GM23338 (cell line): ENCODE data around the gene IQGAP1. TPM values are rescaled to one million over a fixed set of nuclear protein-coding genes. Genes with fewer than 3 reads are reported as not detected.

ENCODE experiments used
- ATAC-seq: fragments of 200-7000 bp; cut with Tn5 transposase; 3 replicates; pipeline ENCODE4 v1.9.1; 2020
- DNase-seq: peaks from one replicate; pipeline ENCODE4 v3.0.0-alpha.2; 2015; ENCODE audit warnings: low spot score
- H2AFZ ChIP-seq: fragments of 200-600 bp; sonication (generic); 2 replicates; pipeline ENCODE4 v1.8.0; 2016; ENCODE audit warnings: antibody characterized with exemption, mild to moderate bottlenecking, moderate library complexity
- H3F3A ChIP-seq: fragments of 200-600 bp; sonication (generic); replicated peaks from 2 replicates; pipeline ENCODE4 v1.8.0; 2017; ENCODE audit warnings: antibody characterized with exemption, mixed run types, low read depth
- H3K27ac ChIP-seq: fragments of 200-600 bp; sonication (generic); 2 replicates; pipeline ENCODE4 v1.6.1; 2016; ENCODE audit warnings: low read depth
- H3K27me3 ChIP-seq: fragments of 200-600 bp; sonication (generic); 2 replicates; pipeline ENCODE4 v1.8.0; 2016; ENCODE audit warnings: mild to moderate bottlenecking, mixed run types, moderate library complexity; ENCODE audit not compliant: insufficient read depth
- H3K36me3 ChIP-seq: fragments of 200-600 bp; sonication (generic); 2 replicates; pipeline ENCODE4 v1.8.0; 2016; ENCODE audit warnings: mild to moderate bottlenecking; ENCODE audit not compliant: insufficient read depth
- H3K4me1 ChIP-seq: fragments of 200-600 bp; sonication (generic); 2 replicates; pipeline ENCODE4 v1.8.0; 2016; ENCODE audit warnings: mild to moderate bottlenecking, moderate library complexity; ENCODE audit not compliant: insufficient read depth
- H3K4me2 ChIP-seq: fragments of 200-600 bp; sonication (generic); 2 replicates; pipeline ENCODE4 v1.7.1; 2017; ENCODE audit warnings: mixed run types
- H3K4me3 ChIP-seq: fragments of 200-600 bp; sonication (generic); 2 replicates; pipeline ENCODE4 v1.6.1; 2016; ENCODE audit warnings: mixed run types
- H3K79me2 ChIP-seq: fragments of 200-600 bp; sonication (generic); replicated peaks from 2 replicates; pipeline ENCODE4 v1.8.0; 2017; ENCODE audit warnings: mild to moderate bottlenecking; ENCODE audit not compliant: insufficient read depth
- H3K9me2 ChIP-seq: fragments of 200-600 bp; sonication (generic); 2 replicates; pipeline ENCODE4 v1.8.0; 2017; ENCODE audit not compliant: insufficient read depth
- H4K20me1 ChIP-seq: fragments of 200-600 bp; sonication (generic); replicated peaks from 2 replicates; pipeline ENCODE4 v1.8.0; 2017; ENCODE audit warnings: mild to moderate bottlenecking; ENCODE audit not compliant: insufficient read depth
- H3K27ac Mint-ChIP-seq: 2 replicates; pipeline ENCODE4 v1.8.0; 2020; ENCODE audit warnings: inconsistent platforms, mild to moderate bottlenecking, moderate library complexity, mixed read lengths
- H3K27me3 Mint-ChIP-seq: 3 replicates; pipeline ENCODE4 v1.8.0; 2022; ENCODE audit warnings: low read depth, mild to moderate bottlenecking, moderate library complexity, mixed read lengths, inconsistent platforms; ENCODE audit not compliant: insufficient read depth, poor library complexity
- H3K36me3 Mint-ChIP-seq: 3 replicates; pipeline ENCODE4 v1.8.0; 2021; ENCODE audit warnings: low read depth, mild to moderate bottlenecking, inconsistent platforms, moderate library complexity, mixed read lengths
- H3K4me1 Mint-ChIP-seq: 3 replicates; pipeline ENCODE4 v1.8.0; 2020; ENCODE audit warnings: mild to moderate bottlenecking, inconsistent platforms, mixed read lengths
- H3K4me3 Mint-ChIP-seq: 3 replicates; pipeline ENCODE4 v1.8.0; 2021; ENCODE audit warnings: moderate library complexity, mild to moderate bottlenecking, inconsistent platforms, mixed read lengths
- H3K9me3 Mint-ChIP-seq: 3 replicates; pipeline ENCODE4 v1.8.0; 2020; ENCODE audit warnings: moderate library complexity, mild to moderate bottlenecking, inconsistent platforms, mixed read lengths
- CREB1 ChIP-seq: fragments of 250-450 bp; sonication (Bioruptor Pico); IDR thresholded peaks from 2 replicates; pipeline ENCODE4 v1.5.0; 2020; ENCODE audit warnings: low read depth, mild to moderate bottlenecking, moderate library complexity
- EZH2 ChIP-seq: fragments of 200-600 bp; sonication (generic); IDR thresholded peaks from one replicate; pipeline ENCODE4 v1.8.0; 2017; ENCODE audit warnings: antibody characterized with exemption, mild to moderate bottlenecking, low read depth; ENCODE audit not compliant: unreplicated experiment
- EZH2phosphoT487 ChIP-seq: fragments of 200-600 bp; sonication (generic); IDR thresholded peaks from one replicate; pipeline ENCODE4 v1.8.1; 2018; ENCODE audit warnings: antibody characterized with exemption; ENCODE audit not compliant: unreplicated experiment
- JUNB ChIP-seq: IDR thresholded peaks from one replicate; pipeline ENCODE4 v1.6.1; 2016; ENCODE audit warnings: antibody characterized with exemption; ENCODE audit not compliant: unreplicated experiment
- NANOG ChIP-seq: IDR thresholded peaks from 2 replicates; pipeline ENCODE4 v1.6.1; 2016; ENCODE audit warnings: antibody characterized with exemption, borderline replicate concordance
- POLR2AphosphoS5 ChIP-seq: IDR thresholded peaks from 2 replicates; pipeline ENCODE4 v1.6.1; 2016; ENCODE audit warnings: antibody characterized with exemption, low read depth
- REST ChIP-seq: IDR thresholded peaks from one replicate; pipeline ENCODE4 v1.6.1; 2018; ENCODE audit warnings: antibody characterized with exemption; ENCODE audit not compliant: unreplicated experiment
- STAT1 ChIP-seq: IDR thresholded peaks from one replicate; pipeline ENCODE4 v1.6.1; 2016; ENCODE audit warnings: antibody characterized with exemption; ENCODE audit not compliant: unreplicated experiment
- ZNF331 ChIP-seq: fragments of 250-450 bp; sonication (Bioruptor Pico); IDR thresholded peaks from 2 replicates; pipeline ENCODE4 v1.5.0; 2020; ENCODE audit warnings: low read depth, mild to moderate bottlenecking, moderate library complexity
- polyA plus RNA-seq: library from polyadenylated mRNA; unstranded; fragments of >200 nt; fragmentation: Nextera tagmentation; extraction: Ambion mirVana; gene quantifications from 2 replicates; pipeline ENCODE4 v1.2.1, GENCODE V29; 2016
- total RNA-seq: library from RNA; depleted of rRNA; stranded (reverse); fragments of >200 nt; shearing (Covaris generic); gene quantifications from 2 replicates; pipeline ENCODE4 v1.2.3, GENCODE V29; 2014
- TF ChIP-seq, protein P1 (sequence below): IDR thresholded peaks from 2 replicates; pipeline ENCODE4 v1.6.1; 2016; ENCODE audit warnings: antibody characterized with exemption

The IQGAP1 gene
- total and polyA plus RNA-seq, 2 experiments from 2014 or later = 92.7 to 159 TPM

DNA sequence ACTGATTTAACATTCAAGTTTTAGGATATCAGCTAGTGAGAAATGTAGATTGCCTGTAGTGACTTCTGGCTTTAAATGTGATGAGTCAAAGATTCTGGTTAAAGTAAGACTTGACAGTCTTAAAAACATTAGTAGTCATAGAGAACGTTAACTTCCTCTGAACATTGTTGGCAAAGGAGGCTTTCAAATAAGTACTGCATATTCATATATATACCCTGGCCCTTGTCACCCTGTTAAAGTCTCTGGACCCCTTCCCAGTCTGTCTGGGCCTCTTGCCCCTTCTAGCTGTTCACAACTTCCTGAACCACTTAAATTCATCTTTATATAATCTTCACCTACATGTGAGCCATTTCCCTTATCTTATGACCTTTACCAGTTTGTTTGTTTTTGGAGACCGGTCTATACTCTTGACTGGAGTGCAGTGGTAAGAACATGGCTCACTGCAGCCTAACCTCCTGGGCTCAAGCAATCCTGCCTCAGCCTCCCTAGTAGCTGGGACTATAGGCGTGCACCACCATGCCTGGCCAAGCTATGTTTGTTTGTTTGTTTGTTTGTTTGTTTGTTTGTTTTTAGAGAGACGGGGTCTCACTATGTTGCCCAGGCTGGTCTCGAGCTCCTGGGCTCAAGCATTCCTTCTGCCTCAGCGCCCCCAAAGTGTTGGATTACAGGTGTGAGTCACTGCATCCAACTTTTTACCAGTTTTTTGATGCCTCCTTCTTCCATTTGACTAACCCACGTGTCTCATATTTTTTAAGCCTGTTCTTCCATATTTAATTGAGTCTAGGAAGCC, 77.3 kb downstream of the IQGAP1 start:
- no peak overlapping the region for H2AFZ ChIP-seq
- TF ChIP-seq ZNF331 (CRISPR knock-in tag) (no peak), POLR2AphosphoS5 (no peak), EZH2 (no peak), NANOG (no peak), STAT1 (no peak), EZH2phosphoT487 (no peak), CREB1 (CRISPR knock-in tag) (no peak)
- TF ChIP-seq, protein P1, sequence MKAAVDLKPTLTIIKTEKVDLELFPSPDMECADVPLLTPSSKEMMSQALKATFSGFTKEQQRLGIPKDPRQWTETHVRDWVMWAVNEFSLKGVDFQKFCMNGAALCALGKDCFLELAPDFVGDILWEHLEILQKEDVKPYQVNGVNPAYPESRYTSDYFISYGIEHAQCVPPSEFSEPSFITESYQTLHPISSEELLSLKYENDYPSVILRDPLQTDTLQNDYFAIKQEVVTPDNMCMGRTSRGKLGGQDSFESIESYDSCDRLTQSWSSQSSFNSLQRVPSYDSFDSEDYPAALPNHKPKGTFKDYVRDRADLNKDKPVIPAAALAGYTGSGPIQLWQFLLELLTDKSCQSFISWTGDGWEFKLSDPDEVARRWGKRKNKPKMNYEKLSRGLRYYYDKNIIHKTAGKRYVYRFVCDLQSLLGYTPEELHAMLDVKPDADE = no peak
- H3K27ac ChIP-seq = no peak overlapping the region
- H3K9me2 ChIP-seq = no peaks in the 10 kb centered on the region
- no peak overlapping the region for H3K4me2 ChIP-seq
- H3K4me1 ChIP-seq = no peaks in the 10 kb centered on the region
- Mint-ChIP-seq H3K9me3 (no peaks in the 10 kb centered on the region), H3K27me3 (peaks cover 3% of the 10 kb centered on the region), H3K4me1 (peaks cover 6% of the 10 kb centered on the region; the same call in 2 of the 3 replicates), H3K27ac (no peak overlapping the region), H3K4me3 (no peak overlapping the region), H3K36me3 (peaks cover 18% of the 10 kb centered on the region; the same call in 2 of the 3 replicates)
- ATAC-seq (no peak), DNase-seq (no peak)
- no peak overlapping the region for H3K4me3 ChIP-seq
- no peaks in the 10 kb centered on the region for H3F3A ChIP-seq
- peaks cover 20% of the 10 kb centered on the region for H4K20me1 ChIP-seq
- H3K79me2 ChIP-seq = 0 out of 2 replicates have a peak, but pooled peaks cover 3% of the 10 kb centered on the region
- H3K36me3 ChIP-seq = peaks cover 17% of the 10 kb centered on the region
- H3K27me3 ChIP-seq = no peaks in the 10 kb centered on the region

DNA sequence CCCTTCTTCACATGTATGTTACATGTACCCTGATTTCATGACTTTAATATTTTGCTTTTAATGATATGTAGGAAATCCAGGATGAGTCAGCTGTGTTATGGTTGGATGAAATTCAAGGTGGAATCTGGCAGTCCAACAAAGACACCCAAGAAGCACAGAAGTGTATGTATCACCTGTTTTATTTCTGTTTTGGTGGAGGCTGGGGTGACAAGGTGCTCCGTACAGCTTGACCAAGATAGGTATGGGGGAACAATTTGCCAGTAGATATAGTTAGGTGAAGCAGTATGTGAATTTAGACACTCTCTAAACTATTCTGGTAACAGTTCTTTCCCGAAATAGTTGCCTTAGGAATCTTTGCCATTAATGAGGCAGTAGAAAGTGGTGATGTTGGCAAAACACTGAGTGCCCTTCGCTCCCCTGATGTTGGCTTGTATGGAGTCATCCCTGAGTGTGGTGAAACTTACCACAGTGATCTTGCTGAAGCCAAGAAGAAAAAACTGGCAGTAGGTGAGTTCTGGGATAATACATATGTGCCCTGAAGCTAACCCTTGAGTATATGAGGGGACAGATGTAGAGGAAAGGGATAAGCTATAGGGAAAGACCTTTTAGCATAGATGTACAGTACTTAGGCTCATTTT, 78.0 kb downstream of the IQGAP1 start:
- Histone ChIP-seq H3K27ac (no peak overlapping the region), H3K9me2 (no peaks in the 10 kb centered on the region), H3K4me3 (no peak overlapping the region), H3K4me1 (no peaks in the 10 kb centered on the region), H4K20me1 (peaks cover 20% of the 10 kb centered on the region), H3F3A (no peaks in the 10 kb centered on the region), H2AFZ (no peak overlapping the region), H3K4me2 (no peak overlapping the region), H3K27me3 (no peaks in the 10 kb centered on the region), H3K36me3 (peaks cover 17% of the 10 kb centered on the region), H3K79me2 (no peaks in the 10 kb centered on the region)
- Mint-ChIP-seq H3K4me3 (no peak overlapping the region), H3K4me1 (peaks cover 6% of the 10 kb centered on the region; the same call in 2 of the 3 replicates), H3K27ac (no peak overlapping the region), H3K9me3 (no peaks in the 10 kb centered on the region), H3K27me3 (peaks cover 5% of the 10 kb centered on the region), H3K36me3 (peaks cover 18% of the 10 kb centered on the region; the same call in 2 of the 3 replicates)
- TF ChIP-seq EZH2 (no peak), REST (no peak), JUNB (no peak)
- no peak for DNase-seq
- ATAC-seq = no peak
